Stimulated activated CD4-positive, alpha-beta T cell treated with anti-CD3 and anti-CD28 coated beads, Interleukin-15, amount 100 ng/mL, for 24 hours (primary cell): ENCODE data around the gene AARS2.

ENCODE experiments used
- DNase-seq: peaks from one replicate; pipeline ENCODE4 v3.0.0-alpha.2; 2020

The AARS2 gene

DNA sequence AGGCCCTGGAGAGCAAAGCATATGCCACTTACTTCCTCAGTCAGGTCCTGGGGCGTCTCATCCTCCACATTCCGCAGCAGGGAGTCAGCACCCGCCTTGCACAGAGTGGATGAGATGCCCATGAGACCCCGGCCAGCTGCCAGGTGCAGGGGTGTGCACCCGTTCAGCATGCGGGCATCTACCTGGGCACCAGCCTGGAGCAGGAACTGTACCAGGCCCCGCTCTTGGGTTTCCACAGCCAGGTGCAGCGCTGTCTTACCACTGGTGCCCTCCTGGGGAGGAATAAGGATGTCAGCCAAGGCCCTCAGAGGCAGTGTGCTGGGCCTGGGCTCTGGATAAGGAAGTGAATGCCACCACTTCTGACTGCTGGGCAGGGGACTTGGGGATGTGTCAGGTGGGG is 53.1 kb downstream of the AARS2 start:
- no peak for DNase-seq

- no peak for DNase-seq
These were observed 54.2 kb downstream of the AARS2 start for GRCh38 chr6:44258921-44259320.

- DNase-seq, result no peak
These were observed 54.8 kb downstream of the AARS2 start for GRCh38 chr6:44258325-44258863.

DNA sequence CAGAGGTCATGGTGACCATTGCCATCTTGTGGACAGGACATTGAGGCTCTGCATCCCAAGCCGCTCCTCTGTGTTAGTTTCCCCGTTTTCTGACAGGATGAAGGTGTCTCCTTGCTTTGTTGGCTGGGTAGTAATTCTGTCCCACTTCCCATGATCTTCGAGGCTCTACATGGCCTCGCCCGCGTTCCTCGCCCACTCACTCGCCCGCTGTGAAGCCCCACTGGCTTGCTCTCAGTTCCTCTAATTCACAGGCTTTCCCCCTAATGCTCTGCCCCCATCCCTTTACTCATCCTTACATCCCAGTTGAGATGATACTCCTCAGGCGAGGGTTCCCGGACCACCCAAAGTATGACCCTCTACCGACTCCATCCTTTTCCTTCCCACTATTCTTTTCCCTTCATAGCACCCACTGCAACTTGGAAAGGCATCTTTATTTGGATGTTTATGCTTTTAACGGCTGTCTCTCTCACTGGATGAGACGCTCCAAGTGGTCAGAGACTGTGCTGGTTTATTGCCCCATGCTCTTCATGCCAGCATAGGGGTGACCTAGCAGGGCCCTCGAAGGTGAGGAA is 55.3 kb downstream of the AARS2 start:
- DNase-seq, result no peak

DNA sequence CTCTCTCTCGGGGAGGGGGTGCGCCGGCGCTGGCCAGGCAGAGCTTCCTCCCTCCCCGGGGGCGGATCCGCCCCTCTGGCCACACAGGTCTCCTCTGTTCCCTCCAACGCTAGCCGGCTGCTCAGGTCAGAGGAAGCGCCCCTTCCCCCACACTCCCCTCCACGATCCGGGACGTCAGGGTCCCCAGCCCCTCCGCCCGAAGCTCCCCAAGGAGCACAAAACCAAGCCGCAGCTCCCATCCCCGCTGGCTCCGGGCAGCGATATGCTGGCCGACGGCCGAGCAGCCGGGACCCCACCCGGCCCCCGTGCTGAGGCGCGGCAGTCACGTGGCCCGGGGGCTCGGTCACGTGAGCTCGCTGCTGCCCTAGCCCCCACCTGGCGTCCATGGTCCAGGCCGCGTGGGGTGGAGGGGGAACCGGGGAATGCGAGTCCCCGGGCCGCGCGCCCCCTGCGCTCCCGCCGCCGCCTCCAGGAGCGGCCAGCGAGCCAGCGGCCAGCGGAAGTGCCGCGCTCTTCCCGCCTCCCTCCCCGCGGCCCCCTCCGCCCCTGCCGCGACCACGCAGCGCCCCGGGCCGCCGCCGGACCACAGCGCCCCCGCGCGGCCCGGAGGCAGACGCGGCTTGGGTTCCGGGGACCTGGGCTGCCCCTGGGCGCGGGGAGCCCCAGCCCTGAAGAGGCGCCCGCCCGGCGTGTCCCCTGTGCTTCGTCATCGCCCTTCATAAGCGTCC is 56.0 kb downstream of the AARS2 start, which contains the start of gene SLC35B2:
Gene SLC35B2 (minus strand): TSS at position 504 of the 728 bp plus-strand sequence. CDS start 118 bp downstream, at position 386.
- peak; percentile 80 for DNase-seq

- DNase-seq, result no peak
These were observed 56.4 kb downstream of the AARS2 start for GRCh38 chr6:44256775-44257024.

GRCh38 chr6:44255871-44256774 is 57.0 kb downstream of the AARS2 start:
- DNase-seq, result peak; percentile 52

- DNase-seq, result peak; percentile 65
These were observed 57.9 kb downstream of the AARS2 start for GRCh38 chr6:44255105-44255808.

DNA sequence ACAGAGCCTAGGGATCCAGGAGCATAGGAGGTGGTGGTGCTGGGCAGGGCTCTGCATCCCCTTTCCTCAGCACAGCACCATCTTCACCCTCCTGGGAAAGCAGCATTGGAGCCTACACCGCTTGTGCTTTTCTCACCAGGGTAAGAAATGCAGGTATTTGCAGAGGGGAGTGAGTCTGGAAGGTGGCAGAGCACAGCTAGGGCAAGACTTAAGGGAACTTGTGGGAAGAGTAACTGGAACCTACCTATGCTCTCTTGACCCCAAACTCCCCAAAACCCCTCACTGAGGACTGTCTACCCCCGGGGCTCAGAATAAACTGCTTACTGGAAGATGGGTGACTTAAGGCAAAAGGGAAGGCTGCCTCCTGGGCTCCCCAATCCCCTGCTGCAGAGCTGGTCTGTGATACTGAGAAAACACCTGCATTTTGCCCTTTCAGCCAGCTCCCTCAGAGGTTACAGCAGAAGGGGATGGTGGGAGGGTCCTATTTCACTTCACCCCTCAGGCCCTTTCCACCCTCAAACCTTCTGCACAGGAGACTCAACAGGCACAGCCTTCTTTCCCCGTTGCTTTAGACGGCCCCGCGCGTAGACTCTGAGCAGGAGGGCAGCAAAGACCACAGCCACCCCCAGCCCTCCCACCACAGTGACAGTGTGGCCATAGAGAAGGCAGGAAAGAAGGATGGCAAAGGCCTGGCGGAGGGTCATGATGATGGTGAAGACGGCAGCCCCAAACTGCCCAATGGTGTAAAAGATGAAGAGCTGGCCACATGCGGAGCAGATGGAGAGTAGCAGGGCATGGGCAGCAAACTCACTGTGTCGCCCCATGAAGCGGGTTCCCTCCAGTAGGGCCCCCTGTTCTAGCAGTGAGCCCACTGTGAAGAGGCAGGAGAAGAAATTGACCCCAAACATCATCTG is 58.7 kb downstream of the AARS2 start:
- DNase-seq, result peak; percentile 59

GRCh38 chr6:44253307-44254101 is 59.6 kb downstream of the AARS2 start:
- peak; percentile 73 for DNase-seq

DNA sequence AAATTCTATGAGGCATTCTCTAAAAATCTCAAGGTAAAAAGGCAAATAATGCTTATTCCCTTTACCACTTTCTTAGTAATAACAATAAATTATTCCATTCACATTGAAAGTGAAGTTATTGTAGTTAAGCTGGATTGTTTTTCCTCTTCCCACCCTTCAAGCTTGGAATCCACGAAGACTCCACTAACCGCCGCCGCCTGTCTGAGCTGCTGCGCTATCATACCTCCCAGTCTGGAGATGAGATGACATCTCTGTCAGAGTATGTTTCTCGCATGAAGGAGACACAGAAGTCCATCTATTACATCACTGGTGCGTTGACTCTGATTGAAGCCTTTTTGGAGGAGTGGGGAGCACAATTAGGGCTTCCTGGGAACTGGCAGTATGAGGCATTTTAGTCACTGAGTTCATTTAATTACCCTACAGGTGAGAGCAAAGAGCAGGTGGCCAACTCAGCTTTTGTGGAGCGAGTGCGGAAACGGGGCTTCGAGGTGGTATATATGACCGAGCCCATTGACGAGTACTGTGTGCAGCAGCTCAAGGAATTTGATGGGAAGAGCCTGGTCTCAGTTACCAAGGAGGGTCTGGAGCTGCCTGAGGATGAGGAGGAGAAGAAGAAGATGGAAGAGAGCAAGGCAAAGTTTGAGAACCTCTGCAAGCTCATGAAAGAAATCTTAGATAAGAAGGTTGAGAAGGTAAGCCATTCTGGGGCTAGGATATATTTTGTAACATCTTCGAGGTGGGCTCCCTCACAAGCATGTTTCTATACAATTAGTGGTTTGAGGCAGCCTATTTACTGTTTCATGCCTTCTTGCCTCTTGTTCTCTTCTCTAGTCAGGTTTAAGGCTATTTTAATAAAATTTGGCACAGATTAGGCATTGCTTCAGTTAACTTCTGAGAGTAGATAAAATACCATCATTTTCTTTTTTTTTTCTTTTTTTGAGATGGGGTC is 61.3 kb downstream of the AARS2 start:
- DNase-seq, result no peak

GRCh38 chr6:44250718-44251123 is 62.4 kb downstream of the AARS2 start:
- DNase-seq, result no peak

DNA sequence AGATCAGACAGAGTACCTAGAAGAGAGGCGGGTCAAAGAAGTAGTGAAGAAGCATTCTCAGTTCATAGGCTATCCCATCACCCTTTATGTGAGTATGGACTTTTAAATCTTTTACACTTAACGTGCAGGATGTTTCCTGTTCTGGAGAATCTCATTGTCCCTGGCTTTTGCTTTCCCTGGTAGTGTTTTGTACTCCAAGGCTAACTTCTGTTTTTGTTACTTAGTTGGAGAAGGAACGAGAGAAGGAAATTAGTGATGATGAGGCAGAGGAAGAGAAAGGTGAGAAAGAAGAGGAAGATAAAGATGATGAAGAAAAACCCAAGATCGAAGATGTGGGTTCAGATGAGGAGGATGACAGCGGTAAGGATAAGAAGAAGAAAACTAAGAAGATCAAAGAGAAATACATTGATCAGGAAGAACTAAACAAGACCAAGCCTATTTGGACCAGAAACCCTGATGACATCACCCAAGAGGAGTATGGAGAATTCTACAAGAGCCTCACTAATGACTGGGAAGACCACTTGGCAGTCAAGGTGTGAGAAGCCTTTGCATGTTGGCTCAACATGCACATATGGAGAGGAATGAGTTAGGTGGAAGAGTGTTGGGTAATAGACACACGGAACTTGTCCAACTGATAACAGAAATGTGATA is 63.0 kb downstream of the AARS2 start:
- DNase-seq, result no peak
